Activated T-cell treated with anti-CD3 and anti-CD28 coated beads, Interleukin-2, amount 50 U/mL, for 4 hours (primary cell): Measurements from ENCODE around the gene FAM181B. TPM values are rescaled to one million over a fixed set of nuclear protein-coding genes. Genes with fewer than 3 reads are reported as not detected.

ENCODE experiments used
- ATAC-seq, 2 donors: fragments of 200-7000 bp; cut with Tn5 transposase; one replicate each; pipeline ENCODE4 v1.10.0; 2021
- DNase-seq: peaks from one replicate; pipeline ENCODE4 v3.0.0-alpha.2; 2020
- H3K27me3 Mint-ChIP-seq: one replicate; pipeline ENCODE4 v1.8.0; 2021; ENCODE audit warnings: low read depth, mixed read lengths
- H3K36me3 Mint-ChIP-seq: one replicate; pipeline ENCODE4 v1.8.0; 2022; ENCODE audit warnings: mixed read lengths; ENCODE audit not compliant: insufficient read depth
- H3K4me1 Mint-ChIP-seq: one replicate; pipeline ENCODE4 v1.8.0; 2021; ENCODE audit warnings: low read depth, mixed read lengths
- H3K4me3 Mint-ChIP-seq: one replicate; pipeline ENCODE4 v1.8.0; 2021; ENCODE audit warnings: mild to moderate bottlenecking, moderate library complexity, mixed read lengths
- H3K9me3 Mint-ChIP-seq: one replicate; pipeline ENCODE4 v1.8.0; 2021; ENCODE audit warnings: mixed read lengths
- total RNA-seq, 3 donors: library from RNA; stranded (reverse); gene quantifications; one replicate each; pipeline ENCODE4 v1.2.1, GENCODE V29; 2021

Gene FAM181B
- total RNA-seq, 3 donors from 2014 or later, result not detected

DNA sequence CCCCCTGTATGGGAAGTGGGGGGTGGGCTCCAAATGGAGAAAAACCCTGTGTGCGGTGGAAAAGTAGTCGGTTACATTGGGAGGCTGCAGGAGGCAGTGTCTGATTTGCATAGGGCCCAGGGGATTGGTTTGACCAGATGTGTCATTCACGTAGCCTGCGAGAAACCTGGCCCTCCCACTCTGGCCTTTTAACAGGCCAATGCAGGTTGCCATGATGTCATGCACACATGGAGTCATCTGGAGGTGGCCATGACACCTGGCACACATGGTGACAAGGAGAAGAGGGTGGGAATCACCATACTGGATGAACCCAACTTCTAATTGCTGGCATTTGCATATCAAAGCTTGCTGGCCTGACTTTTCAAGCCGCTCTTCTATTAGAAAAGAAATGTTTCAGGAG, 50.6 kb downstream of the FAM181B start:
- Mint-ChIP-seq H3K4me3 (no peak overlapping the region), H3K27me3 (peaks cover 7% of the 10 kb centered on the region), H3K36me3 (no peaks in the 10 kb centered on the region), H3K4me1 (peaks cover 3% of the 10 kb centered on the region), H3K9me3 (peaks cover 6% of the 10 kb centered on the region)
- DNase-seq (no peak), ATAC-seq (no peak)

DNA sequence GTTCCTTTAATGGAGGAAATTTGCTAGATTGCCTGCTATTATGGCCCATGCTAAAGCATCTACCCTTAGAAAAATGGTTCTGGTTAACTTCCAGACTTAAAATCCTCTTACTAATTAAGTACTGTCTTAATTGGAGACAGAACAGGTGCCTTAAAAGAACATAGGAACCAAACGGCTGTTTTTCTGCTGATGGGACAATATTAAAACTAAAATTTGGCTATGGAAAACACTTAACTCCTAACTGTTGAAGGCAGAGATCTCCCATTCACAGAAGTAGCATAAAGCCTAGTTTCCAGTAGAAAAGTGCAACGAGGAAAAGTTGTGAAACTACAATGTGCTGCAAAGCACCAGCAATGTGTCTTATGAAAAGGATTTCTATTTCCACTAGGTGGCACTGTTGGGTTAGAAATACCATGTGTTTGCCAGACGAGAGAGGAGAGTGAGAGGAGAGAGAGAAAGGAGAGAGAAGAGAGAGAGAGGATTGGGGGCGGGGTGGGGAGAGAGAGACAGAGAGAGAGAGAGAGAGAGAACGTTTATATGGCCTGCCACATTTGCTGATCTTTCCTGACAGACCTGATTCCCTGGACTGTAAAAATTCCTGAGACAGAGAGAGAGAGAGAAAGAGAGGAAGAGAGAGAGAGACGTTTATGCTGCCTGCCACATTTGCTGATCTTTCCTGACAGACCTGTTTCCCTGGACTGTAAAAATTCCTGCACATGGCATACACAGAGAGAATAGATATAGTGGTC, 51.5 kb downstream of the FAM181B start:
- H3K36me3 Mint-ChIP-seq, result no peaks in the 10 kb centered on the region
- ATAC-seq (peak; percentile 43 to 63), DNase-seq (no peak)
- H3K9me3 Mint-ChIP-seq, result peaks cover 6% of the 10 kb centered on the region
- H3K4me1 Mint-ChIP-seq, result peaks cover 3% of the 10 kb centered on the region
- no peak overlapping the region for H3K4me3 Mint-ChIP-seq
- H3K27me3 Mint-ChIP-seq, result peaks cover 7% of the 10 kb centered on the region

DNA sequence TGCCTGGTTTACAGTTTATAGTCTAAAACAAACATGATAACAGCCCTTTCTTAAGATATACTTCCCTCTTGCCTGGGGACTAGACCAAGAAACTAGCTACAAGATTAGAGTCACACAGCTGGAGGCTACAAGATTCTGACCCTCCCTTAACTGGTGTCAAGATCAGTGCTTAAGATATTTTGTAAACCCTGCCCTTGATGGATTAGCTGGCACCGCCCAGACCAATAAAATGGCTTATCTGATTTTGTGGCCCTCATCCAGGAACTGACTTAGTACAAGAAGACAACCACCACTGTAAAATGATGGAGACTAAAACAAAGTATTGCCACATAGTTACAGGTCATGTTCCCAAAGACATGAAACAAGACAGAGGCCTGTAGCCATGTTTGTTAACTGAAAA, 53.4 kb downstream of the FAM181B start:
- Mint-ChIP-seq H3K4me1 (peaks cover 3% of the 10 kb centered on the region), H3K4me3 (no peak overlapping the region), H3K27me3 (peaks cover 7% of the 10 kb centered on the region), H3K36me3 (no peaks in the 10 kb centered on the region), H3K9me3 (peaks cover 6% of the 10 kb centered on the region)
- DNase-seq (no peak), ATAC-seq (no peak)

Other genes starting within 250 kb of the FAM181B start
- 10 to 100 TPM; 11.8 to 15.5 (median 13.8) TPM for gene PRCP, start 166.6 kb upstream of the FAM181B start, total RNA-seq
- gene DDIAS, start 167.9 kb upstream of the FAM181B start, total RNA-seq, result 10 to 100 TPM; 15.2 to 20.0 (median 19.5) TPM